HG02973 (cell line): ENCODE measurements around the gene LSM3.

Experiments
- ATAC-seq: cut with Tn5 transposase; IDR thresholded peaks from one replicate; pipeline ENCODE4 v1.9.1; 2021; ENCODE audit warnings: moderate library complexity; ENCODE audit not compliant: unreplicated experiment

The LSM3 gene

DNA sequence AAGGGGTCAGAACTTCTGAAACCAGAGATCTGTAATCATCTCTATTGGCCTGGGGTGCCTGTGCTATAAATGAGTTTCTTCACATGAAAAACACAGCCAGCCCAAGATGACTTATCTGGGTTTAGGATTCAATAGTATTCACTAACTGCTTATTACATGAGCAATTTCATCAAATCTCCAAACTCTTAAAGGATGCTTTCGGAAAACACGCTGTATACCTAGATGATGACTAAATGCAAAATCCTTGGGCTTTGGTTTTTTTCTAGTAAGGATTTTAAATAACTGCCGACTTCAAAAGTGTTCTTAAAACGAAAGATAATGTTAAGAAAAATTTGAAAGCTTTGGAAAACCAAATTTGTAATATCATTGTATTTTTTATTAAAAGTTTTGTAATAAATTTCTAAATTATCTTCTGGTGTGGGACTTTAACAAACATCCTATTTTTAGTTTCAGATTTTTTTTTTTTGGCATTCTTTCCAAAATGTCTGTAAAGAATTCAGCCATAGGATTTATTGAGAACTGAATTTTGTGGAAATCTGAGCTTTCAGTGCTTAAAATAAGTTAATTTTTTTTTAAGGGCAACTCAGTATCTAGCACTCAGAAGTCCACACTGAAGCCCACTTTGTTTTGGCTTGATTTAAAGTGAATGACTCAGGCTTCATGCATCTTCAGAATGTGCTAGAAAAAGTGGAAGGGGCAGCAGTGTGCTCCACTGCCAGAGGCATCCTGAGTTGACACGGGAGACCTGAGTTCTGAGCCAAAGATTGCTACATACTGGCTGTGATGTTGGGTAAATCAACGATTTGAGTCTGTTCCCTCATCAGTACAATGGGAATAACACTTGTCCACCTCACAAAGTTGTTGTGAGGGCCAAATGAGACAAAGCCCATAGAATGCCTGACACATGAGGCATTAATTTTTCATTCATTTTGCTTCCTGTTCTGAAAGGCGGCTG lies 35.1 kb upstream of the LSM3 start:
- no peak for ATAC-seq

DNA sequence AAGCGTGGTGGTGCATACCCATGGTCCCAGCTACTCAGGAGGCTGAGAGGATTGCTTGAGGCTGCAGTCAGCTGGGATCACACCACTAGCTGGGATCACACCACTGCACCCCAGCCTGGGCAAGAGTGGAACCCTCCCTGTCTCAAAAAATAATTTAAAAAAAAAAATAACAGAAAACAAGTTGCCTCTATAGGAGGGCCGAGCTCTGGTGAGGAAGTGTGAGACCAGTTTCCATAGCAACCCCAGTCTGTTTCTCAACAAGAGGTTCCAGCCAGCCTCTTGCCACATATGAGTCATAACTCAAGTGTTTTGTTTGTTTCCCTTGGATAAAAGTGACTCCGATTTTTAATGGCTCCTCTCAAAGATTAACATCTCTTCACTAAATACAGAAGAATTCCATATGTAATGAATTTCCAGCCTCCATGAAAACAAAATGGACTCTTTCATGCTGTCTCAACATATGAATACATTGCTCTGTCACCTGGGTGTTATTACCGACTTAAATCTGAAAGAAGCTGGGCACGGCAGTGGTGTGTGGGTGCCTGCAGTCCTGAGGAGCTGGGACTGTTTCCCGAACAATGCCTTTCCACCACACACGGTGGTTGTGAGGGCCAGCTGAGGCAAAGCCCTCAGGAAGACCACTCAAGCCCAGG lies 34.1 kb upstream of the LSM3 start:
- peak; percentile 94 for ATAC-seq

DNA sequence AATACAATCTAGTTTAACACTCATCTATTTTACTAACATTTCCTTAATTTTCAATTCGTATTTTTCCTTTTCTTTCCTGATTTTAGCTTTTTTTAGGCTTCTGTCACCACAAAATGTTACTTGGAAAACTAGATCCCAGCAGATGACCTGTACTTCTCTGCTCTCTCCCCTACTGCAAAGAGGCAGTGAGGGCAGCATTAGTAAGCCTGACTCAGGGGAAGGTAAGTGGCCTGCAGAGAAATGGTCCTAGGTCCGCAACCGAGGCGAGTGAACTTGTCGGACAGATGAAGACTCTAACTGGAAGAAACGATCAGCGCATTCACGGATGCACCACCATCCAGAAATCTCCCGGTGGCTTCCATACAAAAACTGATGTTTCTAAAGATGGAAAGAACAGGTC lies 33.4 kb upstream of the LSM3 start:
- no peak for ATAC-seq

DNA sequence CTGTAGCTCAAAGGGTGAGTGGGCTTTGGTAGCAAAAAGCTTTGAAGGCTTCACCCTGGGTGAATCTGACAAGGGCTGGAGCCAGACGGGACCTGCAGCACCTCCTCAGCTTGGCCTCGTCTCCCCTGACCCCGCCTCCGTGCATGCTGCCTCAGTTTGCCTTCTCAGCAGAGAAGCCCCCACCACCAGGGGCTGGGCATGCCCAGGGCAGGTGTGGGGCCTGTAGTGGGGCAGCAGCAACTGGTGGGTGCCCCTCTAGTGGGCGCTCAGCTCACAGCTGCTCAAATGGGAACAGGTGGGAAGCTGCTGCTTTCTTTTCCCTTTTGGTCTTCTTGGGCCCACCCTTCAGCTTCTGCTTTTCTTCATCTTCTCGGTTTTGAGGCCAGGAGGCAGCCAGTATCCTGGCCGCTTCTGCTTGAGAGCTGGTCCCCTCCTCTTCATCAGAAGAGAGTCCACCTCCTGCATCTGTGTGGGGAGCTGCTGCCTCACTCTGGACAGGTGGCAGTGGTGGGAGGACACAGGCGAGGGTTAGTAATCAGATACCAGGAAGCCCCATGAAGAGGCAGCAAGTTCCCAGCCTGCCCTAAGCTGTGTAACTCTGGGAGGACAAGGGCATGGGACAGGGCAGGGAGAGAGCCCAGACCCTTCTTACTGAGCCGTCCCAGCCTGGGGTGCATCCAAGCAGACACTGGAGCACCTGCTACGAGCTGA lies 32.8 kb upstream of the LSM3 start:
- ATAC-seq: no peak

DNA sequence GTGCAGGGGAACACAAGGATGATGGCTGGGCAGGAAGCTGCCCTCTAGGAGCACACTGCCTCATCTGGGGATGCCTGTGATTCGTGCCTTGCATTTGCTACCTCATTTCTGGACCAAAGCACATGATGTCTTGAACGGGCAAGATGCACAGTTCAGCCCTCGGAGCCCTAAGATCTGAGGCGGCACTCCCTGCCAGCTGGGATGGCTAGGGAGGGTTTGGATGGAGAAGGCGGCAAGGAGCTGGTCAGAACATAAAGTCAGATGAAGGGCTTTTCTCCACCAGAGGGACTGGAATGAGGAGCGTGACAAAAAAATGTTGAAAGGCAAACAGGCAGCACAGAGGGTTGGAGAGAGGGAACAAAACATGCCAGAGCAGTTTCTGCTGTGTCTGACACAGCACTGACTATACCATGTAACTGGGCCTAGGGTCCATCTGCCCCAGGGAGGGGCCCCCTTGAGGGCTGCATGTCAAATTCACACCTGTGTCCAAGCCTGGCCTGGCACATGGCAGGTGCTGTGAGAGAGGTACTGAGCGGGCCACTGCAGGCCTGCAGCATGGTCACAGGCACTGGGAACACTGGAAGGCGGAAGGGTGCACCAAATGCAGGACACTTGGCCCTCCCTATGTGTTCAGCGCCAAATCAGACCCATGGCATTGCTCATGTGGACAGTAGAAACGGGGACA lies 32.1 kb upstream of the LSM3 start:
- no peak for ATAC-seq

DNA sequence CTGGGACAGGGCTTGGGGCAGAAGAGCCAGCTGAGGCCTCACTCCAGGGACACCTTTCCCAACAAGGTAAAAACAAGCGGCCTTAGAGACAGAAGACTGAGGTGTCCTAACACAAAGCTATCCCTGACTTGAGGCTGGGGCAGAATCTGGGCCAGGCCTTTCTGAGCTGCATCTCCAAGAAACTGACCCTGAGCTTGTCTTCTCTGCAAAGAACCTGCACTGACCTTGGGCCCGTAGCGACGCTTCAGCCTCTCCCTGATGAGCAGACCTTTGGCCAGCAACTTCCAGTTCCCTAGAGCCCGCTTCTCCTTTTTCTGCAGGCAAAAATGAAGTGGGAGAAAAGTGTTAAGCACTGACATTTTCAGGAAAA lies 31.6 kb upstream of the LSM3 start:
- no peak for ATAC-seq

DNA sequence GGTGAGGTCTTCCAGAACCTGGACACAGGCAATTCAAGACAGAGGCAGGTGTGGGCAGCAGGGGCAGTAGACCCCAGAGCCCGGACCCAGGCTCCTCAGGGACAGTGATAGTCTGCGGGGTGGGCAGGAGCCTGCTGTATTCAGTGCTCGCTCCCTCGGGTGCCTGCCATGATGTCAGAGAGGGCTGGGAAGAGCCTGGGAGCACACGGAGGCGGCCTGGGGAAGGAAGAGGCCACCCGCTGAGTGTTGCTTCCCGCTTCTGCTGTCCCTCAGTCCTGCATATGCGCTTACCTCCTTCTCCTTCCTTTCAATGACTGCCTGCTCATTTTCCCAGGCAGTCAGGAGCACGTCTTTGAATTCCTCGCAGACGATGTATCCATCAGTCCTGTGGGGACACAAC lies 31.0 kb upstream of the LSM3 start:
- no peak for ATAC-seq

GRCh38 chr3:14148041-14148985 lies 30.3 kb upstream of the LSM3 start:
- no peak for ATAC-seq

DNA sequence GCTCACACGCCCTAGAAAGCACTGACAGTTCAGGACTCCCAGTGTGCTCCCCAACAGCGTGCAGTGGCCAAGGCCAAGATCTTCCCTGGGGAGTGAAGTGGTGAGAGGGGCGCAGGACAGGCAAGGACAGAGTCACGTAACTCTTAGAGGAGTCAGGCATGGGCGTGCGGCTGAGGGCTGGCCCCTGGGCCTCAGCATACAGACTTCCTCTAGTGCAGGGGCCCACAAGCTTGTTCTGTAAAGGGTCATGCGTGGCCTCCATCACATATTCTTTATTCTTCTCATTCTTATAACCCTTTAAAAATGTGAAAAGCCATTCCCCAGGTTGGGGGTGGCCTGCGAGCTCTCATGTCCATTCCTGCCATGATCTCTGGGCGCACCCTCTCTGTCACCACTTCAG lies 28.5 kb upstream of the LSM3 start:
- no peak for ATAC-seq

- ATAC-seq: no peak
These were observed 28.0 kb upstream of the LSM3 start for GRCh38 chr3:14150491-14151230.

DNA sequence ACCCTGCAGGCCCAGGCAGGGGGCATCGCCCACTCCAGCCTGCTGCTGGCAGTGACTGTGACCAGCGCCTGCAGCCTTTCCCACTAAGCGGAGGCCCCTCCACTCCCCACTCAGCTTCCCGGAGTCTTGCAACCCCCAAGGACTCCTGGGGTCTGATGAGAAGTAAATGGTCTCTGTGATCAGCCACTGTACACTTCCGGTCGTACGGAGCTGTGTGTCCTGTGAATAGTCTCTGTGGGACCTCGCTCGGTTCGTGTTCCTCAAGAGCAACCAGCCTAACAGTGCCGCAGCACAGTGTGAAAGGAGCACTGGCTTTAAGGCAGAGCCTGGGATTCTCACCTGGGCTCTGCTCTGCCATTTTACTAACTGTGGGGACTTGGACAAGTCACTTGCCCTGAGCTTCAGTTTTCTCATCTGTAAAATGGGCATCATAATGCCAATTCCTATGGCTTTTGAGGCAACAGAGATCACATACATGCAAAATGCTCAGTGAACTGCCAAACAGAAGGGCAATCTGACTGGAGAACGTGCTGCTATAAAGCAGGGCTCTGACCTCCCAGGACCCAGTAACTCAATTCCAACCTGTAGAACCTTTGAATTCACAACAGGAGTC lies 27.0 kb upstream of the LSM3 start:
- no peak for ATAC-seq

GRCh38 chr3:14152233-14152962 lies 26.2 kb upstream of the LSM3 start:
- no peak for ATAC-seq

- no peak for ATAC-seq
These were observed 25.7 kb upstream of the LSM3 start for GRCh38 chr3:14152963-14153355.

DNA sequence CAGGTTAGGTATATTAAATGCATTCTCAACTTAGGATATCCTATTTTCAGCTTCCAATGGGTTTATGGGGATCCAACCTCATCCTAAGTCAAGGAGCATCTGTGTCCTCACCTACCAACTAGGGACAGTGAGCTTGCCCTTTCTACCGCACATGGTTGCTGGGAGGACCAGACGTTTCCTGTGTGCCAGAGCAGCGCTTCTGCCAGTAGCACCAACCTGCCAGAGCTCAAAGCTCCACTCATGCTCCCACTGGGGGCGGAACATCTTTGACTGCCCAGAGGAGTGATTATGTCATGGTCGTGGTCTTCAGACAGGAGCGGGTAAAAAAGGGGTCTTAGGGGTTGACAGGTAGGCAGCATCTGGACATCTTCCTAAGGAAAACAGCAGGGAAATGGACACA lies 25.0 kb upstream of the LSM3 start:
- no peak for ATAC-seq

GRCh38 chr3:14154276-14154675 lies 24.3 kb upstream of the LSM3 start:
- ATAC-seq: no peak

GRCh38 chr3:14154895-14155440 lies 23.6 kb upstream of the LSM3 start:
- ATAC-seq: no peak

- ATAC-seq: no peak
These were observed 22.4 kb upstream of the LSM3 start for GRCh38 chr3:14156201-14156600.
